ENCODE measurements around the gene JUN.

JUN gene

DNA sequence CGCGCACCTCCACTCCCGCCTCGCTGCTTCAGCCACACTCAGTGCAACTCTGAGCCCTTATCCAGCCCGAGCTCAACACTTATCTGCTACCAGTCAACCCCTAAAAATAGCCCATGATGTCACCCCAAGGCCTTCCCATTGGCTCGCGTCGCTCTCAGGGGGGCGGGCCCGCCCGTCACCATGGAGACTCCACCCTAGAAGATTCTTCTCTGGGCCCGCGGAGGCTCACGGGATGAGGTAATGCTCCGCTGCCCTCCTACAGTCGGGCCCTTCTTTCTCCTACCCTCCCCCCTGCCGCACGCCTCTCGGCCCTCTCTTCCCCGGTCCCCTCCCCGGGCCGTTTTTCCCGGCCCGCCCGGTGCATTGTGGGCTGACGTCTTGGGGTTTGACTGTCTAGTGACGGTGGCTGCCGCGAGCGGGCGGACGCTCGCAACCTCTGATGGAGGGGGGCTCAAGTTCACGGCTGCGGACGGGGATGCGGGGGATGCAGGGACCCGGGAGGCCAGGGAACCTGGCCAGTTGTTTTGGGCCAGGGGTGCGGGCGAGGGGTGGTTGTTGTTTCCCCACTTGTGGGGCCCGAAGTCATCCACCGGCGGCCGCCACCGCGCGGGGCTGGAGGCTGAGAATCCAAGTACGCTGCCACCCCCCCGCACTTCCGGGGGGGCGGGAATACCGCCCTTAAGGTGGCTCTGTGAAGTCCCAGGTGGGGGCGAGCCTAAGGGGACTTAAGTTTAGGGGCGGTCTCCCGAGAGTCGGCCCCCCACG lies at the start of gene JUN:
JUN (minus strand) TSS at position 55 of the 765 bp plus-strand sequence. CDS start 977 bp downstream, outside the sequence.
- DNase-seq = peak; percentile 100

GRCh38 chr1:58833166-58833565 lies 49.3 kb upstream of the JUN start:
- no peak for DNase-seq

GRCh38 chr1:58830291-58830690 lies 46.4 kb upstream of the JUN start:
- DNase-seq = no peak

- DNase-seq = no peak
Observed at GRCh38 chr1:58829866-58830265, 46.0 kb upstream of the JUN start.

GRCh38 chr1:58827298-58827697 lies 43.5 kb upstream of the JUN start:
- no peak for DNase-seq

DNA sequence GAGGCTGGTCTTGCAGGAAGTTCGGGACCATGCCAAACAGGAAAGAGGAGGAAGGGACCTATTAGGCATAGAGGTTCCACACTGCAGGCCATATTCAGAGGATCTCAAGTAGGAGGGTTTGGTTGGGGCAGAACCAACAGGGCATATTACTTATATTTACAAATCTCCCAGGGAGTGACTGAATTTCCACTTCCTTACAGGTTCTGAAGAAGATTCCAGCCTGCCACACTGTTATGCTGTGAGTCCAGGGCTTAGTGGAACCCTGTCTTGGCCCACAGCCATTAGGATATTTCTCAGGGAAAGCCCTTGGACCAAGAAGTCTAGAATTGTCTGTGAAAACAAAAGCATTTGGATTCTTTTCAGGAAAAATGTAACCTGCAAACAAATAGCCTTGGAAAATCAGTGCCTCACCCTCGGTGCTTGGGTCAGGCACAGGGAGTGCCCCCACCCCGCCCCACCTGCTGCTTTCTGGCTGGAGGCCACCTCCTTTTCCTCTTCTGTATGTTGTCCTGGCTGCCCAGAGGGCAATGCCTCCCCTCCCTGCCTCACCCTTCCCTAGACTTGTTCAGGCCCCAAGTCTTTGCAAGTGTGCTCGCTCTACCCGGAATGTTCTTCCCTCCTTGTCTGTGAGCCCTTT lies 41.0 kb upstream of the JUN start:
- no peak for DNase-seq

DNA sequence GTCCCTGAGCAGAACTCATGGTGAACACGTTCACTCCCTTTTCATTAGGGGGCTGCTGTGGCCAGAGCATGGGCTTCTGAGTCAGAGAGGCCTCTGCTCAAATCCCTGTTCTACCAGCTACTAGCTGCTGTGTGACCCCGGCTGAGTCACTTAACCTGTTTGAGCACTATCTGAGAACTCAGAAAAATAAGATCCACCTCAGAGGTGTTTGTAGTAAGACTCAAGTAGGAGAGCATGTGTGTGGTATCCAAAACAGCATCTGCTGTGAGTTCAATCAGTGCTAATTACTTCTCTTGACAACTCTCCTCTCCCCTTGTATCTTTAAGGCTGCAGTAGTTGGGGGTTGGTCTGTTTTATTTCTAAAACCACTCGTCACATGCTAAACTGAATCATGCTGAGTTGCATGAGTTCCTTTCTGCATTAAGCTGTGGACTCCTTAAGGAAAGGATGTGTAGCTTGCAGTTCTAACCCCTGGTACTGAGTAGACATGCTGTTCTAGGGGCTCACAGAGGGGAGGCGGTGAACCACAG lies 39.7 kb upstream of the JUN start:
- DNase-seq = no peak

GRCh38 chr1:58821309-58821708 lies 37.5 kb upstream of the JUN start:
- no peak for DNase-seq

DNA sequence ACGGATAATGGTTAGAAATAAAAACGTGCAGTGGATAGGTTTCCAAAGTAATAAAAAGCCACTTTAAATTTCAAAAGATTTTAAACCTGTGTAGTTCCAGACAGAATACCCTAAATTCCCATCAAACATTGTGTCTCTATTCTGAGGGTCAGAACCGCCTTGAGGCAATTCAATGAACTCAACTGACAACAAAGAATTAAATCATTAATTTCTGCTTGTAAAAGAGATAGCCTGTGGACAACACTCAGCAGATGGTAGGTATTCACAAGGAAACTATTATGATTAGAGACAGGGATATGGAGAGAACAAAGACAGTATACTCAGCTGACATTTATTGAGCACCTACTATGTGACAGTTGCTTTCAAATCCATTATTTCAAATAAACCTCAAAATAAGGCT lies 35.1 kb upstream of the JUN start:
- no peak for DNase-seq

DNA sequence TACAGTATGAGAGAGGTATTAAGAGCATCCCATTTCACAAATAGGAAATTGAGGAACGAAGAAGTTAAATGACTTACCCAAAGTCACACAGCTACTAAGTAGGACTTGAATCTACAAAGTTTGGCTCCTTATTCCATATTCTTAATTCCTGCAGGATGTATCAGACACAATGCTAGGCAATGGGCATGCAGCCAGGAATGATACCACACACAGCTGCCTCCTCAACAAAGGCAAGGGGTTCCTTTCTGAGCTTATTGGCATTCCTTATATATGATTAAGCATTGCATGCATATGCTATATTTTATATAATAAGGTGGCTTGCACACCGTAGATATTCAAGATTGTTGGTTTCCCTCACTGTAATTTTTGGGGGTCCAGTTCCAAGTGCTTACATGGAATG lies 34.2 kb upstream of the JUN start:
- no peak for DNase-seq

- DNase-seq = no peak
Observed at GRCh38 chr1:58816747-58817221, 32.9 kb upstream of the JUN start.

- DNase-seq = peak; percentile 83
Observed at GRCh38 chr1:58816072-58816746, 32.4 kb upstream of the JUN start.

DNA sequence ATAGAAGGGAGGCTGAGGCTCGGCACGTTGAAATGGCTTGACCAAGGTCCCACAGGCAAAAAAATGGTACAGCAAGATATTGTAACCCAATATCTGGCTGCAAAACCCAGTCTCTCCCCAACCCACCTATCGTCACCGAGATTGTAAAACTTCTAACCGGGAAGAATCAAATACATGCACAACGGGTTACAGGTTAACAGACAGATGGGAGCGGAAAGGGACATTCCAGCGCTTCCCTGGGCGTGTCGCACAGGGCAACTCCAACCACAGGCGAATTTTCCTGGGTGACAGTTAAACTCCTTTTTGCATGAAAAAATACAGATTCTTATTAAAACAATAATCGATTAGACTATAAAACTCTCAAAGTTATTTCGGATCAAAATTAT lies 31.8 kb upstream of the JUN start:
- peak; percentile 26 for DNase-seq

- DNase-seq = peak; percentile 70
Observed at GRCh38 chr1:58815069-58815685, 31.3 kb upstream of the JUN start.

GRCh38 chr1:58814251-58815068 lies 30.6 kb upstream of the JUN start:
- no peak for DNase-seq

GRCh38 chr1:58813801-58814200 lies 30.0 kb upstream of the JUN start:
- DNase-seq = no peak

DNA sequence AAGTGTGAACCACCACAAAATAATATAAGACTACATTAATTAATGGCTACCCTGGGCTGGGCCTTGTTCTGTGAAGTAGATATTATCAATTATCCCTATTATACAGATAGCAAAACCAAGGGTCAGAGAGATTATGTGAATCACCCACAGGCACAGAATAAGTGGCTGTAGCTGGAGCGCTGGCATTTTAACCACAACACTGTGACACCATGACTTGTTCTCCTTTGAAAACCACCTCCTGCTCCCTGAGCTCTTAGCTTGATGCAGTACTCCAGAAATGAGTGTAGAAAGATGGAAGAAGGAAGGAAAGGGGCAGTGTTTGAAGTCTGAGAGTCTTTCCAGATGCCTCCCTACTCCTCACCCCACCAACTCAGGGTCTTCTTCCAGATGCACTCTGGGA lies 29.5 kb upstream of the JUN start:
- no peak for DNase-seq

DNA sequence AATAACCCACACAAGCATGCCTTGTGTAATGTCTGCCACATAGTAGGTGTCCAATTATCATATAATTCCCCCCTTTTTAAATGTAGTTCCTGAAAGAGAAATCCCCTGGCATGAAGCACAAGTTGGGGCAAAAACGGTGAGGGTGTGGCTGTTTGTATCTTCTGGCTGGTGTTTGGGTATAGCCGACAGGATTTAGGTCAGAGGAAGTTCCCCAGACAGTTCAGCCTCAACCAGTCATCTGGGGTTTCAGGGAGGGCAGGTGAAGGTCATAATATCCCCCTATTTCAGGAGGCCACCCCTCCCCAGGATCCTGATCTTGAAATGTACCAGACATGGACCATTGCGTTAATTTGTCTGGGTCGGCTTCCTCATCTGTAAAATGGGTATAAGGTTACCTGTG lies 29.1 kb upstream of the JUN start:
- DNase-seq = peak; percentile 84

DNA sequence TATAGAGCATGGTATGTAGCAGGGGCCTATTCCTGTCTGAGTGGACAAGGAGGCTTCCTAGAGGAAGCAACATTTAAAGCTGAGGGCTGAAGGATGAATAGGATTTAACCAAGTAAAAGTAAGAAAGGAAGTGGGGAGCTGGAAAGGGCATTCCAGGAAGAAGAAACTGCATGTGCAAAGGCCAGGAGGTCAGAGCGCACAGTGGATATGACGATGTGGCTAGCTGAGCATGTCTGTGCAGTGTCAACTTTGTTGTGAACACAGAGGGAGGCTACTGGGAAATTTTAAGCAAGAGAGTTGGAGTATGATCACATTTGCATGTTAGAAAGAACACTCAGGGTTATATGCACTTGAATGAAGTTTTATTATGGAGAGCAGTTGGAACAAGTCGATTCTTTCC lies 28.6 kb upstream of the JUN start:
- DNase-seq = peak; percentile 9

DNA sequence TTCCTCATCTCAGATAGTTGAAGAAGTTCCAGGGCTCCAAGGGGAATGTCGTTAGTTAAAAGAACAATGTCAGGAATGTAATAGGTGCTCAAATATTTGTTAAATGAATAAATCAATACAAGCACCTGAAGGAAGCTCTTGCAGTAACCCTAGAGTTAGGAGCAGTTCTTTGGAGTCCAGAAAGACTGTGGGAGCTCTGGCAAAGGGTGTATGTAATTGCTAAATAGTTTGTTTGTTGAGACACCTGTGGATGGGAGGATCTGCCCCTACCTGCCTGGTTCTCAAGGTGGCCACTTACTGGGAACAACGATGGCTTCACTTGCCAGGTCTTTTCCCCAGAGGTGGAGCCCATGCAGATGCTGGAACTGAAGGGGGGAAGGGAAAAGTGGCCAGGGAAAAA lies 27.5 kb upstream of the JUN start:
- no peak for DNase-seq

DNA sequence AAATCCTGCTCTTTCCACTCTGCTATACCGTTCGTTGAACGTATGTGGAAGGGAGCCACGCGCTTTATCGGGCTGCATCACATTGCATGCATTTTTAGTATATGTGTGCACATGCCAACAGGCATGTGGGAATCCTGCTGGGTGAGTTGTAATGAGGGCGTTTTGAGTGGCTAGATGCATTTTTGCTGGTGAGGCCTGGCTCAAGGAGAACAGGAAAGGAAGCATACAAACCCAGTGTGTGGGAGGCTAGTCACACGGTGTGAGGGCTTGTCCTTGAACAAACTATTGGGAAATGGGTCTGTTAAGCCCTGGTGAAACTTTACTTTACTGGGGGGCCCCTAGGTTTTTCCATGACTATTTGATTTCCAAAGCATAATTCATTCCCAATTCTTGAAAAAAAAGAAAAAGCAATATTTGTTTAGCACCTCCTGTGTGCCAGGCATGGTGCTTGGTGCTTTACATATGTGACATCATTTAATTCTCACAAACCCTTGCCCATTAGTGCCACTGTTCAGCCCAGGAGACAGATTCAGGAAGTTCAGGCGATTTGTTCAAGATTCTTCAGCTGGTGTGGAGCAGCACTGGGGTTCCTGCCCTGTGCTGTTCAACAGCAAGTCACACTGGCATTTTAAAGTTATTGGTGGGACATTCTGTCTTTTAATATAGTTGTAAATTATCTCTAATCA lies 25.6 kb upstream of the JUN start:
- no peak for DNase-seq

DNA sequence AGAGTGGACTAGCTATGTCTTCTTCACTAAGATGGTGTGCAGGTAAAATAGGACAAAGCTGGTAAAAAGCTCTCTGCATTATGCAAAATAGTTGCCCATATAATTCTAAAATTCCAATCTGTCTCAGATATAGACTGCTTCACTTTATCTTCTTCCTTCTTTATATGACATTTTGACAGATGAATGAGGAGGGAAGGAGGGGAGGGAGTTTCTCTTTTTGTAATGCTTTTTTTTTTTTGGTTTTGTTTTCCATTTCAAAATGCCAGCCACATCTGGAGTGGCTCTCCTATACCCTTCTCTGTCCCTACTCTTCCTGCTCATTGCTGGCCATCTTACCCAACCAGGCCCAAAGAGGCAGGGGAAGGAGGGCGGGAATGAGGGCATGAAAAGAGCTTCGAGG lies 24.2 kb upstream of the JUN start:
- no peak for DNase-seq
